Osteoblast (primary cell): ENCODE results near the gene ARL15. TPM values are rescaled to one million over a fixed set of nuclear protein-coding genes. Genes with fewer than 3 reads are reported as not detected.

Experiments
- DNase-seq: peaks from one replicate; pipeline ENCODE4 v3.0.0; 2011; ENCODE audit warnings: low spot score, mixed read lengths; ENCODE audit not compliant: insufficient read length; ENCODE audit errors: missing footprints
- H2AFZ ChIP-seq: 2 replicates; pipeline ENCODE4 v1.6.0; 2011; ENCODE audit warnings: mild to moderate bottlenecking, low read length
- H3K27ac ChIP-seq: 2 replicates; pipeline ENCODE4 v1.5.1; 2011; ENCODE audit warnings: mild to moderate bottlenecking, low read depth, low read length, moderate library complexity
- H3K27me3 ChIP-seq: 2 replicates; pipeline ENCODE4 v1.6.0; 2012; ENCODE audit warnings: mild to moderate bottlenecking, control low read depth, inconsistent platforms, low read length, moderate library complexity; ENCODE audit not compliant: insufficient read depth
- H3K36me3 ChIP-seq: 2 replicates; pipeline ENCODE4 v1.5.1; 2011; ENCODE audit warnings: mild to moderate bottlenecking, low read length, control low read depth, moderate library complexity; ENCODE audit not compliant: insufficient read depth
- H3K4me1 ChIP-seq: 2 replicates; pipeline ENCODE4 v1.5.1; 2011; ENCODE audit warnings: mild to moderate bottlenecking, low read length, control low read depth, moderate library complexity; ENCODE audit not compliant: insufficient read depth
- H3K4me2 ChIP-seq: 2 replicates; pipeline ENCODE4 v1.6.0; 2011; ENCODE audit warnings: mild to moderate bottlenecking, low read length; ENCODE audit not compliant: insufficient read depth
- H3K4me3 ChIP-seq: fragments of 200-600 bp; sonication (generic); 3 replicates; pipeline ENCODE4 v1.5.1; 2012; ENCODE audit warnings: mild to moderate bottlenecking, low read length, inconsistent platforms; ENCODE audit not compliant: insufficient read depth
- H3K79me2 ChIP-seq: 2 replicates; pipeline ENCODE4 v1.6.0; 2012; ENCODE audit warnings: mild to moderate bottlenecking, low read length, control low read depth, inconsistent platforms; ENCODE audit not compliant: insufficient read depth
- H3K9me3 ChIP-seq: 2 replicates; pipeline ENCODE4 v1.5.1; 2011; ENCODE audit warnings: low read depth, low read length, control low read depth
- H4K20me1 ChIP-seq: 2 replicates; pipeline ENCODE4 v1.6.0; 2012; ENCODE audit warnings: mild to moderate bottlenecking, low read length, control low read depth; ENCODE audit not compliant: insufficient read depth
- CTCF ChIP-seq: IDR thresholded peaks from 2 replicates; pipeline ENCODE4 v1.5.1; 2011; ENCODE audit warnings: mild to moderate bottlenecking, low read depth, low read length, moderate library complexity; ENCODE audit errors: extremely low read depth
- total RNA-seq: library from RNA; depleted of rRNA; stranded (reverse); fragments of >200 nt; gene quantifications from 2 replicates; pipeline ENCODE4 v1.2.3, GENCODE V29; 2012

ARL15 gene
- total RNA-seq, 1 donor: 25.3 TPM

- Histone ChIP-seq H4K20me1 (peaks cover 10% of the 10 kb centered on the region), H3K27ac (no peak overlapping the region), H3K79me2 (no peaks in the 10 kb centered on the region), H3K9me3 (no peaks in the 10 kb centered on the region), H3K4me1 (no peaks in the 10 kb centered on the region), H3K4me2 (no peak overlapping the region), H3K4me3 (no peak overlapping the region), H2AFZ (no peak overlapping the region), H3K36me3 (no peaks in the 10 kb centered on the region), H3K27me3 (no peaks in the 10 kb centered on the region)
- no peak for DNase-seq
- no peak for TF ChIP-seq CTCF
Observed at GRCh38 chr5:54259981-54260380, 50.4 kb downstream of the ARL15 start.

- H3K27me3 ChIP-seq: no peaks in the 10 kb centered on the region
- no peak for DNase-seq
- peaks cover 10% of the 10 kb centered on the region for H4K20me1 ChIP-seq
- H3K4me3 ChIP-seq: no peak overlapping the region
- H3K27ac ChIP-seq: no peak overlapping the region
- H3K9me3 ChIP-seq: no peaks in the 10 kb centered on the region
- no peaks in the 10 kb centered on the region for H3K36me3 ChIP-seq
- H3K4me2 ChIP-seq: no peak overlapping the region
- no peaks in the 10 kb centered on the region for H3K4me1 ChIP-seq
- no peaks in the 10 kb centered on the region for H3K79me2 ChIP-seq
- no peak for TF ChIP-seq CTCF
- no peak overlapping the region for H2AFZ ChIP-seq
Observed at GRCh38 chr5:54259090-54259489, 51.3 kb downstream of the ARL15 start.

GRCh38 chr5:54257366-54258118 is 52.8 kb downstream of the ARL15 start:
- DNase-seq: no peak
- Histone ChIP-seq H3K27me3 (no peaks in the 10 kb centered on the region), H3K79me2 (no peaks in the 10 kb centered on the region), H3K4me3 (no peak overlapping the region), H4K20me1 (peaks cover 10% of the 10 kb centered on the region), H2AFZ (no peak overlapping the region), H3K9me3 (no peaks in the 10 kb centered on the region), H3K4me1 (no peaks in the 10 kb centered on the region), H3K4me2 (no peak overlapping the region), H3K36me3 (no peaks in the 10 kb centered on the region), H3K27ac (no peak overlapping the region)
- no peak for TF ChIP-seq CTCF

- no peak for DNase-seq
- no peaks in the 10 kb centered on the region for H3K27me3 ChIP-seq
- no peaks in the 10 kb centered on the region for H3K4me1 ChIP-seq
- peaks cover 6% of the 10 kb centered on the region for H4K20me1 ChIP-seq
- TF ChIP-seq CTCF: peak; percentile 52
- H3K36me3 ChIP-seq: no peaks in the 10 kb centered on the region
- no peaks in the 10 kb centered on the region for H3K9me3 ChIP-seq
- H3K4me2 ChIP-seq: peak overlapping the region; percentile 52
- peak overlapping the region; percentile 9 for H2AFZ ChIP-seq
- no peak overlapping the region for H3K27ac ChIP-seq
- H3K4me3 ChIP-seq: peak overlapping the region; percentile 44
- no peaks in the 10 kb centered on the region for H3K79me2 ChIP-seq
Observed at GRCh38 chr5:54254482-54255198, 55.7 kb downstream of the ARL15 start.
